Measurements from ENCODE around the gene BUB1.

BUB1 gene

DNA sequence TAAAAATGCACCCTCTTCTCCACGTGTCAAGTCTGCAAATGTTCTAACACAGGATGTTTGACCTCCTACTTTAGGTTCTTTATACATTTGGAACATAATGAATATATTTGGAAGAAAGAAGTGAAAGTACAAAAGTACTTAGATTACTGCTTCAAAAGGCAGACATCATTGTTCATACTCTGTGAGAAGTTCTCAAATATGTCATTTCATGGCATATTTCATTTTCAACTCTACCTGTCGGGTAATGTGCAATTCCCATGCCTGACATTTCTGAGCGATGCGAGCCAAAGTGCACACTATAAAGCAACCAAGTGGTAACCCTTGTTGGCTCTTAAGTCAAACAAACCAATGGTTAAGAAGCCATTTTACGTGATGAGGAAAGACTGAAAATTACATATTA is 7.0 kb downstream of the BUB1 start:
- TF ChIP-seq, protein P1, sequence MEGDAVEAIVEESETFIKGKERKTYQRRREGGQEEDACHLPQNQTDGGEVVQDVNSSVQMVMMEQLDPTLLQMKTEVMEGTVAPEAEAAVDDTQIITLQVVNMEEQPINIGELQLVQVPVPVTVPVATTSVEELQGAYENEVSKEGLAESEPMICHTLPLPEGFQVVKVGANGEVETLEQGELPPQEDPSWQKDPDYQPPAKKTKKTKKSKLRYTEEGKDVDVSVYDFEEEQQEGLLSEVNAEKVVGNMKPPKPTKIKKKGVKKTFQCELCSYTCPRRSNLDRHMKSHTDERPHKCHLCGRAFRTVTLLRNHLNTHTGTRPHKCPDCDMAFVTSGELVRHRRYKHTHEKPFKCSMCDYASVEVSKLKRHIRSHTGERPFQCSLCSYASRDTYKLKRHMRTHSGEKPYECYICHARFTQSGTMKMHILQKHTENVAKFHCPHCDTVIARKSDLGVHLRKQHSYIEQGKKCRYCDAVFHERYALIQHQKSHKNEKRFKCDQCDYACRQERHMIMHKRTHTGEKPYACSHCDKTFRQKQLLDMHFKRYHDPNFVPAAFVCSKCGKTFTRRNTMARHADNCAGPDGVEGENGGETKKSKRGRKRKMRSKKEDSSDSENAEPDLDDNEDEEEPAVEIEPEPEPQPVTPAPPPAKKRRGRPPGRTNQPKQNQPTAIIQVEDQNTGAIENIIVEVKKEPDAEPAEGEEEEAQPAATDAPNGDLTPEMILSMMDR (IDR thresholded peaks at IDR 0.05; ENCODE audit: control insufficient read depth, extremely low read depth, insufficient read depth), result no peak
- H3K4me3 ChIP-seq (ENCODE audit: low read depth, low read length), result no peak overlapping the region
- DNase-seq (ENCODE audit: low read depth), result no peak

DNA sequence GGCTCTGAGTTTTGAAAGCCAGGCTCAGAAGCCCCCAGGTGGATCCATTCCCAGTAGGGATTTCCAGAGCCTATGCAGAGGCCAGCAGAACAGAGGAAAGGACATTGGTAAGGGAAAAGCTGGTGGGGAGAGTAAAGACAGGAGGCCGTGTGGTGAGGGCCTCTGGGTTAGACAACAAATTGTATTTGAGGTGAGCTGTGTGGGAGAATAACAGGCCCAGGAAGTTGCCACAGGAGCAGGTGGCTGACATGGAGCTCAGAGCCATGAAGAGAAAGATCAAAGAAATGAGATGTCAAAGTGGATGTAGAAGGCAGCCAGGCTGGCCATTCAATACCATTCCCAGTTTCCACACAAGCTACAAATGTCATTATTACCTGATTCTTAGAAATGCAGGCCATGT is 8.8 kb downstream of the BUB1 start:
- no peak overlapping the region for H3K4me3 ChIP-seq (ENCODE audit: low read depth, low read length)
- DNase-seq (ENCODE audit: low read depth), result no peak
- TF ChIP-seq, protein P1 (IDR thresholded peaks at IDR 0.05; ENCODE audit: control insufficient read depth, extremely low read depth, insufficient read depth), result no peak

DNA sequence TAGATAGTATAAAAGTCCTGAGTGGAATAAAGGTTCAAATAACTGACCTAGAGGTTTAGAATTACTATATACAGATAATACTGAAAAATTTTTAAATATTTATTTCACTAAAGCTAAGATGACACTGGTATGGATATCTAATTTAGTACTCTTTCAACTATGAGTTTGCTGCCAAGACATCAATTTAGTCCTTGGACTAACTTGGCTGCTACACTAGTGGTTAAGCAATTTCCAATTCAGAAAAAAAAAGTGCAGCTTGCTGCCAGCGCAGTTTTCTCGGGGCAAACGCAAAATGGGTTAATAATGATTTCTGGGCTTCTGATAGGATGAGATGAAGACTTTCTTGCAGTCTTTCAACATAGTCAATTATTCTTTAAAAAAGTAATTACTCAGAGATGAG is 10.8 kb downstream of the BUB1 start:
- TF ChIP-seq, protein P1 (IDR thresholded peaks at IDR 0.05; ENCODE audit: control insufficient read depth, extremely low read depth, insufficient read depth), result no peak
- DNase-seq (ENCODE audit: low read depth), result no peak
- no peak overlapping the region for H3K4me3 ChIP-seq (ENCODE audit: low read depth, low read length)

DNA sequence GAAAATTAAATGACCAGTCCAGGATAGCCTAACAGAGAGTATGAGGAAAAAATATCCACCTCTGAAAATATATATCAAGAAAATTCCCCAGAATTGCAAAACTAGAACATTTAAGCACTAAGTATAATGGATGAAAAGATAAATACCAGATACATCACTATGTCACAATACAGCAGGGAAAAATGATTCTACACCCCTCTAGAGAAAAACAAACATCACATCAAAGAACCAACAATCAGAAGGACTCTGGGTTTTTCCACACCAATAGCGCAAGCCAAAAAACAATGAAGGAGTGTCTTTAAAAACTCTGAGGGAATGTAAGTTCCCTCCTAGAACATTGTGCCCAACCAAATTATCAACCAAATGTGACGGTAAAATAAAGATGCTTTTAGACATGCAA is 13.7 kb downstream of the BUB1 start:
- no peak for DNase-seq (ENCODE audit: low read depth)
- TF ChIP-seq, protein P1 (IDR thresholded peaks at IDR 0.05; ENCODE audit: control insufficient read depth, extremely low read depth, insufficient read depth), result no peak
- no peak overlapping the region for H3K4me3 ChIP-seq (ENCODE audit: low read depth, low read length)

DNA sequence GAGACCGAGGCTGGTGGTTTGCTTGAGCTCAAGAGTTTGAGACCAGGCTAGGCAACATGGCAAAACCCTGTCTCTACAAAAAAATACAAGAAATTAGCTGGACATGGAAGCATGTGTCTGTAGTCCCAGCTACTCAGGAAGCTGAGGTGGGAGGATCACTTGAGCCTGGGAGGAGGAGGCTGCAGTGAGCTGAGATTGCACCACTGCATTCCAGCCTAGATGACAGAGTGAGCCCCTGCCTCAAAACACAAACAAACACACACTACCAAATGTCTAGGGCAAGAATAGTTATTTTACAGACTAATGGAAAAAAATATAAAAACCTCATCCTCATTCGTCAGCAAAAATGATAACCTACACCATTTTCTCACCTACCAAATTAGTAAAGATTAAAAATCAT is 15.3 kb downstream of the BUB1 start:
- no peak overlapping the region for H3K4me3 ChIP-seq (ENCODE audit: low read depth, low read length)
- TF ChIP-seq, protein P1 (IDR thresholded peaks at IDR 0.05; ENCODE audit: control insufficient read depth, extremely low read depth, insufficient read depth), result no peak
- no peak for DNase-seq (ENCODE audit: low read depth)

DNA sequence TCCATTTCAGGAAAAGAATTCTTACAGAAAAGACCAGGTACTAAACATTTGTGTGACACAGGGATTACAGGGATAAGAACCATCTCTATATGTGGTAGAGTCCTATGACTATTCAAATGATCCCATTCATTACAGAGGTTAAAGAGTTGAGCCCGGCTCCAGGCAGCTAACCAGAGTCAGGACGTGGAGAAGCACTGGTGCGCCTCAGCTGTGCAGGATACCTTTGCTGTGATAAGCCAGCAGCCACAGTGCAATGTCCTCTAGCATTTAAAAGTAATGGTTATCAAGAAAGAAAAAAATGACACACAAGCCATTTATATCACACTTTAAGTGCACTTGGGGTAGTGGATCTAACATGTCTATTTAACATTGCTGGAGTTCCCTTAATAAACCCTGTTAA is 17.3 kb downstream of the BUB1 start:
- no peak overlapping the region for H3K4me3 ChIP-seq (ENCODE audit: low read depth, low read length)
- TF ChIP-seq, protein P1 (IDR thresholded peaks at IDR 0.05; ENCODE audit: control insufficient read depth, extremely low read depth, insufficient read depth), result no peak
- no peak for DNase-seq (ENCODE audit: low read depth)

DNA sequence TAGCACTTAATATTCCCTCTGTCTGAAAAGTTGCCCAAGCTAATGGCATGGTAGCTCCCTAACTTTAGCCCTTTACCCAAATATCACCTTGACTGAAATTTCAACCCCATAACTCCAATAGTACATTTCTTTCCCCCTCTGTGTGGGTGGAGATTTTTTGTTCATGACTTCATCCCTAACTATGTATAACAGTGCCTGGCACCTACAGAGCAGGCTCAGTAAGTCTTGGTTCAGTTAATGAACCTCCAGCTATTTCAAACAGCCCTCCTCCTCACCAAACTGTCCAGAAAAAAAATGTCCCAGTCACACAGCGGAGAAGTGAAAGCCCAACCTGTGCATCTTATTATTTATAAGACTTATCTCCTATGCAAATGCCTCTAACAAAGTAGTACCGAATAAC is 18.6 kb downstream of the BUB1 start:
- no peak for DNase-seq (ENCODE audit: low read depth)
- TF ChIP-seq, protein P1 (IDR thresholded peaks at IDR 0.05; ENCODE audit: control insufficient read depth, extremely low read depth, insufficient read depth), result no peak
- H3K4me3 ChIP-seq (ENCODE audit: low read depth, low read length), result no peak overlapping the region
